ENCODE results near the gene C2CD2. TPM values are rescaled to one million over a fixed set of nuclear protein-coding genes. Genes with fewer than 3 reads are reported as not detected.

Gene C2CD2
- total RNA-seq, result 10 to 100 TPM in 3 of 4 donors, 1 to 10 TPM in 1; 9.5 to 37.5 (median 18.3) TPM

DNA sequence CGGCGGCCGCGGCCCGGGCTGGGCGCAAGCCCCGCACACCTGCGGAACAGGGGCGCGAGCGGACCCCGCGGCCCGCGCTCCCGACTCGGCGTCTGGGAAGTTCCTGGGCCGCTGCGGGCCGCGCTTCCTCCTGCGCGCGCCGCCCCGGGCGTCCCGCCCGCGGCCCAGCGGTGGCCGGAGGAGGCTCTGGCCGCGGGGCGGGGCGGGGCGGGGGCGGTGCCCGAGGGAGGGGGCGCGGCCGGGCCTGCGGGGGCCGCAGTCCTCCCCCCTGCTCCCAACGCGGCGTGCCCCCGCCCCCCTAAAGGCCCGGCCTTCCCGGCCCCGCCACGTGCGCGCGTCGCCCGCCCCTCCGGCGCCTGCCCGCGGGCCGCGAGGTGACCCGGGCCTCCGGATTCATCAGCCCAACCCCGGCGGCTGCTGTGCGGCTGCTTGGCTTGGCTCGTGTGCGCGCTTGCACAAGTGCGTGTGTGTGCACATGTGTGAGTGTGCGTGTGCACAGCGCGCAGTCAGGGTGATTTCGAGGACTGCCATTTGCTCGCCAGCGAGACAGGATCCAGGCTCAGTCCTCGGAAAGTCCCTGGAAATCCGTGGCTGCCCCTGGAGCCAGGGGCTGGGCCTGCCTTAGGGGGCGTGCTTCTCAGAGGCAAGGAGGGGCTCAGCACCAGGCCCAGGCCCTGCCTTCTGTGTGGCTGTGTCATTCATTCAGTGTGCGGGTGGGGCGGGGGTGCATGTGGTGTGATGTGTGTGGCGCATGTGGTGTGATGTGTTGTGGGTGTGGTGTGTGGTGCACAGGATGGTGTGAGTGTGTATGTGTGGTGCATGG is at the start of gene C2CD2:
TSS of gene C2CD2 (minus strand) at position 188 of the 823 bp plus-strand sequence. CDS start 370 bp downstream, outside the sequence.
- peak; percentile 66 to 75 for DNase-seq
- Histone ChIP-seq H3K36me3 (no peaks in the 10 kb centered on the region), H3K27me3 (no peaks in the 10 kb centered on the region), H3K4me1 (peaks cover 0 to 3% of the 10 kb centered on the region in 2 donors), H3K27ac (peak within 1 kb of the TSS; percentile 81), H3K9me3 (no peaks in the 10 kb centered on the region), H3K4me3 (peak within 1 kb of the TSS; percentile 21 to 72)
- intact Hi-C loops (cut with DNase I; ENCODE audit: low total_unique reads), result loop anchor here (5.0 to 10.0 kb wide), 2 partner anchors 51 to 77 kb away; partner anchors contain the start of gene PRDM15
- TF ChIP-seq POLR2A (IDR thresholded peaks at IDR 0.05), result peak; percentile 46 to 69
- TF ChIP-seq, protein P1, sequence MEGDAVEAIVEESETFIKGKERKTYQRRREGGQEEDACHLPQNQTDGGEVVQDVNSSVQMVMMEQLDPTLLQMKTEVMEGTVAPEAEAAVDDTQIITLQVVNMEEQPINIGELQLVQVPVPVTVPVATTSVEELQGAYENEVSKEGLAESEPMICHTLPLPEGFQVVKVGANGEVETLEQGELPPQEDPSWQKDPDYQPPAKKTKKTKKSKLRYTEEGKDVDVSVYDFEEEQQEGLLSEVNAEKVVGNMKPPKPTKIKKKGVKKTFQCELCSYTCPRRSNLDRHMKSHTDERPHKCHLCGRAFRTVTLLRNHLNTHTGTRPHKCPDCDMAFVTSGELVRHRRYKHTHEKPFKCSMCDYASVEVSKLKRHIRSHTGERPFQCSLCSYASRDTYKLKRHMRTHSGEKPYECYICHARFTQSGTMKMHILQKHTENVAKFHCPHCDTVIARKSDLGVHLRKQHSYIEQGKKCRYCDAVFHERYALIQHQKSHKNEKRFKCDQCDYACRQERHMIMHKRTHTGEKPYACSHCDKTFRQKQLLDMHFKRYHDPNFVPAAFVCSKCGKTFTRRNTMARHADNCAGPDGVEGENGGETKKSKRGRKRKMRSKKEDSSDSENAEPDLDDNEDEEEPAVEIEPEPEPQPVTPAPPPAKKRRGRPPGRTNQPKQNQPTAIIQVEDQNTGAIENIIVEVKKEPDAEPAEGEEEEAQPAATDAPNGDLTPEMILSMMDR (IDR thresholded peaks at IDR 0.05), result no peak

DNA sequence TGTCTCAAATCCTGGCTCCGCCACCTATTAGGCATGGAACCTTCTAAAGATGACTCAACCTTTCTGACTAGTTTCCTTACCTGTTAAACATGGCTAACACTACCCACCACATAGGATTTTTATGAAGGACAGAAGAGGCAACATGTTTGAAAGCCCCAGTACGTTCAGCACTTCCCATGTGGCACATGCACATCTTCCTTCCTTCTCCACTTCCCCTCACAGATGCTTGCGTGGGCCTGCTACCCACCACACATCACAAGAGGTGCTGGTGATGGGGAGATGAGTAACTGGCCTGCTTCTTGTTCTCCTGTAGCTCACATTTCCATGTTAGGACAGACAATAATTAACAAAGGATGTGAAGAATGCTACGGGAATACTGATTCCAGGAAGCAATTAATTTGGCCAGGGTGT is 49.2 kb upstream of the C2CD2 start:
- TF ChIP-seq, protein P1 (IDR thresholded peaks at IDR 0.05), result no peak
- no peak for TF ChIP-seq POLR2A (IDR thresholded peaks at IDR 0.05)
- H3K36me3 ChIP-seq, result no peaks in the 10 kb centered on the region
- no peaks in the 10 kb centered on the region for H3K27me3 ChIP-seq
- H3K9me3 ChIP-seq, result no peaks in the 10 kb centered on the region
- no peaks in the 10 kb centered on the region for H3K4me1 ChIP-seq
- intact Hi-C loops (cut with DNase I; ENCODE audit: low total_unique reads), result loop anchor here (10.0 kb wide), 1 partner anchor 48 kb away; the partner anchor contains the start of gene C2CD2
- no peak for DNase-seq
- H3K4me3 ChIP-seq, result no peak overlapping the region
- peak overlapping the region in 1 of 2 donors; percentile 37 for H3K27ac ChIP-seq

DNA sequence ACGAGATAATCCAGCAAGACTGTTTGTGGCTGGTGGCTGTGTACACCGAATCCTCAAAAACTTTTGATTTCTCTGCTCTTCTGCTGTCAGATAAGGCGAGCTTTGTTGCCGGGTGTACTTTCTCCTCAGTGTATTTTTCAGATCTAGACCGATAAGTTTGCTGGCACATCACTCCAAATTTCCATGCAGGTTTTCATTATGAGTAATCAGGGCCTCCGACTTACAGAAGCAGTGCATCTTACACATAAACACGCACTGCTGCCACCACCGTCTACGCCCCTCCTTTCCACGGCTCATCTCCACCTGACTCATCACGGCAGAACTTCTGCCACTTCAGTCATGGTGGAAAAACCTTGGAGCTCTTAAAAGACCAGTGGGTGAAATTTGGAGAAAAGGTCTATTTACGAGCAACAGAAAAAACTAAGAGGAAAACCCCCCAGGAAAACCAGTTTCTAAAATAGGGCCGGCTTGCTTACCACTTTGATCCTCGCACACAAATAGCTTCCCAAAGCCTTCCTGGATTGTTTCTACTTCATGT is 48.7 kb upstream of the C2CD2 start:
- intact Hi-C loops (cut with DNase I; ENCODE audit: low total_unique reads), result loop anchor here (10.0 kb wide), 1 partner anchor 48 kb away; the partner anchor contains the start of gene C2CD2
- no peak overlapping the region for H3K4me3 ChIP-seq
- H3K36me3 ChIP-seq, result no peaks in the 10 kb centered on the region
- no peak for DNase-seq
- no peaks in the 10 kb centered on the region for H3K9me3 ChIP-seq
- H3K4me1 ChIP-seq, result no peaks in the 10 kb centered on the region
- TF ChIP-seq, protein P1 (IDR thresholded peaks at IDR 0.05), result no peak
- no peaks in the 10 kb centered on the region for H3K27me3 ChIP-seq
- peak overlapping the region in 1 of 2 donors; percentile 37 for H3K27ac ChIP-seq

DNA sequence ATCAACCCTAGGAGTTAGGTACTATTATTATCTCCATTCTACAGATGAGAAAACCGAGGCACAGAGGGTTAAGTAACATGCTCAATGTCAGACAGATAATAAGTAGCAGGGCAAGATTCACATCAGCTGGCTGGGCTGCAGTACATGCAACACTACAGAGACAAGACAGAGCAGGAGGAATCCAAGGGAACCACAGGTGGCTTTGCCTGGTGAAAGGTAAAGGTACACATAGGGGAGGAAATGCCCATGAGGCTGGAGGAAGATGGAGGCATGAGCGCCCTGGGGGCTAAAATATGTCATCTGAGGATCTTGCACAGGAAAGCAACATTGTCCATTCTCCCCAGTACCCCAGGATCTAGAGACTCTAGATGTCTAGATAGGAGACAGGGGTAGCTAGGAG is 48.0 kb upstream of the C2CD2 start:
- Histone ChIP-seq H3K27me3 (no peaks in the 10 kb centered on the region), H3K4me3 (no peak overlapping the region), H3K9me3 (no peaks in the 10 kb centered on the region), H3K36me3 (no peaks in the 10 kb centered on the region), H3K4me1 (no peaks in the 10 kb centered on the region), H3K27ac (no peak overlapping the region)
- intact Hi-C loops (cut with DNase I; ENCODE audit: low total_unique reads), result loop anchor here (10.0 kb wide), 1 partner anchor 47 kb away; the partner anchor contains the start of gene C2CD2
- no peak for DNase-seq
- TF ChIP-seq POLR2A (IDR thresholded peaks at IDR 0.05), result no peak
- TF ChIP-seq, protein P1 (IDR thresholded peaks at IDR 0.05), result no peak

DNA sequence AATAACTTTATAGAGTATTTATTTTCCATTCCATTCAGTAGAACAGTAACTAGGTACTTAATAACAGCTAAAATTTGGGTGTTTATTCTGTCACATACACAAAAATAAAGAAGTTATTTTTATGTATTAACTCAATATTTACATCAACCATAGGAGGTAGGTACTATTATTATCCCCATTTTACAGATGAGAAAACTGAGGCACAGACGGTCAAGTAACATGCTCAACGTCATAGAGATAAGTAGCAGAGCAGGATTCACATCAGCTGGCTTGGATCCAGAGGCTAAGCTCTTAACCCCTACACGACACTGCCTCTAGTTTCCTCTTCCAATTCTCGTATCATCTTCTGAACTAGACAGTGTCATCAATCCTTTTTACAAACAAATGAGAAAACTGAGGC is 47.1 kb upstream of the C2CD2 start:
- H3K27me3 ChIP-seq, result no peaks in the 10 kb centered on the region
- intact Hi-C loops (cut with DNase I; ENCODE audit: low total_unique reads), result loop anchor here (10.0 kb wide), 1 partner anchor 46 kb away; the partner anchor contains the start of gene C2CD2
- no peaks in the 10 kb centered on the region for H3K9me3 ChIP-seq
- H3K4me3 ChIP-seq, result no peak overlapping the region
- no peak for TF ChIP-seq POLR2A (IDR thresholded peaks at IDR 0.05)
- TF ChIP-seq, protein P1 (IDR thresholded peaks at IDR 0.05), result no peak
- no peak overlapping the region for H3K27ac ChIP-seq
- H3K36me3 ChIP-seq, result no peaks in the 10 kb centered on the region
- DNase-seq, result no peak
- H3K4me1 ChIP-seq, result no peaks in the 10 kb centered on the region

Data from uterus (tissue), 4 donors.